Ishikawa (cell line): ENCODE measurements around the gene SLC39A9.

Source experiments
- CEBPB ChIP-seq: IDR thresholded peaks from 2 replicates; pipeline ENCODE4 v1.6.1; 2012
- EGR1 ChIP-seq: IDR thresholded peaks from 2 replicates; pipeline ENCODE4 v1.6.1; 2012
- EP300 ChIP-seq: IDR thresholded peaks from 2 replicates; pipeline ENCODE4 v1.6.1; 2012; ENCODE audit warnings: borderline replicate concordance
- REST ChIP-seq: IDR thresholded peaks from 2 replicates; pipeline ENCODE4 v1.6.1; 2012; ENCODE audit warnings: low read depth, mild to moderate bottlenecking
- YY1 ChIP-seq: IDR thresholded peaks from 2 replicates; pipeline ENCODE4 v1.6.1; 2012; ENCODE audit warnings: low read depth
- TF ChIP-seq, protein P1 (sequence below): IDR thresholded peaks from 2 replicates; pipeline ENCODE4 v1.6.1; 2012

GRCh38 chr14:69368381-69368780 lies 30.1 kb upstream of the SLC39A9 start:
- no peak for TF ChIP-seq EGR1
- no peak for TF ChIP-seq EP300
- TF ChIP-seq CEBPB: no peak
- TF ChIP-seq, protein P1, sequence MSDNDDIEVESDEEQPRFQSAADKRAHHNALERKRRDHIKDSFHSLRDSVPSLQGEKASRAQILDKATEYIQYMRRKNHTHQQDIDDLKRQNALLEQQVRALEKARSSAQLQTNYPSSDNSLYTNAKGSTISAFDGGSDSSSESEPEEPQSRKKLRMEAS: no peak
- TF ChIP-seq REST: no peak
- no peak for TF ChIP-seq YY1
